Prostate gland (tissue), 2 donors: Measurements from ENCODE around the gene RABGAP1L. TPM values are rescaled to one million over a fixed set of nuclear protein-coding genes. Genes with fewer than 3 reads are reported as not detected.

Experiments used
- DNase-seq: peaks from one replicate; pipeline ENCODE4 v3.0.0-alpha.2; 2019; ENCODE audit warnings: low spot score
- H3K27ac ChIP-seq, 2 donors: fragments of 200-600 bp; sonication (generic); 2 replicates each; pipeline ENCODE4 v1.5.1; 2017 to 2019
- H3K27me3 ChIP-seq: fragments of 200-600 bp; sonication (generic); replicated peaks from 2 replicates; pipeline ENCODE4 v1.5.1; 2019; ENCODE audit not compliant: insufficient read depth
- H3K36me3 ChIP-seq, 2 donors: fragments of 200-600 bp; sonication (generic); 1 replicate in 1 of 2; 2 replicates in 1 of 2; pipeline versions ENCODE4 v1.5.1 to v1.8.1; 2017 to 2019
- H3K4me1 ChIP-seq: fragments of 200-600 bp; sonication (generic); replicated peaks from 2 replicates; pipeline ENCODE4 v1.5.1; 2019
- H3K4me3 ChIP-seq, 2 donors: fragments of 200-600 bp; sonication (generic); 2 replicates each; pipeline ENCODE4 v1.5.1; 2017 to 2019
- H3K9me3 ChIP-seq: fragments of 200-600 bp; sonication (generic); 2 replicates; pipeline ENCODE4 v1.5.1; 2017
- POLR2A ChIP-seq: fragments of 450-650 bp; IDR thresholded peaks from one replicate; pipeline ENCODE4 v1.6.1; 2016; ENCODE audit warnings: antibody characterized with exemption, mild to moderate bottlenecking
- POLR2AphosphoS5 ChIP-seq: sonication (generic); formaldehyde crosslinking; IDR thresholded peaks from one replicate; pipeline ENCODE4 v1.6.1; 2017; ENCODE audit warnings: antibody characterized with exemption
- WGBS: methylation state at CpG from one replicate; pipeline ENCODE4 v1.1.5; 2018; 5-methylcytosine and 5-hydroxymethylcytosine counted together
- intact Hi-C: fragments of 100-400 bp; cut with DNase I; formaldehyde crosslinking; loops from one replicate; pipeline ENCODE4 v1.14.2; 2022
- total RNA-seq, 2 donors: library from RNA; depleted of rRNA; stranded (reverse); fragments of >200 nt; gene quantifications; one replicate each; pipeline ENCODE4 v1.1.0, GENCODE V29; 2016
- TF ChIP-seq, protein P1 (sequence below), 4 experiments: fragments of 200-600 bp in 2 of 4; fragments of 450-650 bp in 2 of 4; sonication (generic) in 2 of 4; IDR thresholded peaks; 1 replicate in 3 of 4; 2 replicates in 1 of 4; pipeline ENCODE4 v1.5.1; 2016 to 2019; ENCODE audit warnings: antibody characterized with exemption in 4 of 4, mild to moderate bottlenecking in 2 of 4, moderate library complexity in 2 of 4

Gene RABGAP1L
- total RNA-seq, 2 donors from 2014 or later = 32.3 to 41.5 TPM

DNA sequence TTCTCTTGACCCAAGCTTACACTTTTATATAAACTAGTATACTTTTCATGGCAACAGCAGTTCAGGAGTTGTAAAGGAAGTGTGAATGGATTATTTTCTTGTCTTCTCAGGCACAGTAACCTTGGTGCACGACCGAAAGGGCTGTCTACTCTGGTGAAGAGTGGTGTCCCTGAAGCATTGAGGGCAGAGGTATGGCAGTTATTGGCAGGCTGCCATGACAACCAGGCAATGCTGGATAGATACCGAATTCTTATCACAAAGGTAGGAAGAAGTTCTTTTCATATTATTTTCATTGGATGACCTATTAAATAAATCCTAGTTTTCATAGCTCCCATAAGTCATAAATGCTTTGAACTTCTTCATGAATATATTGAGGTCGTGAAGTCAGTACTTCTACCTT is 234.6 kb downstream of the RABGAP1L start:
- intact Hi-C loops = no loop called here
- DNase-seq = no peak
- no peak for TF ChIP-seq POLR2AphosphoS5
- TF ChIP-seq, protein P1, sequence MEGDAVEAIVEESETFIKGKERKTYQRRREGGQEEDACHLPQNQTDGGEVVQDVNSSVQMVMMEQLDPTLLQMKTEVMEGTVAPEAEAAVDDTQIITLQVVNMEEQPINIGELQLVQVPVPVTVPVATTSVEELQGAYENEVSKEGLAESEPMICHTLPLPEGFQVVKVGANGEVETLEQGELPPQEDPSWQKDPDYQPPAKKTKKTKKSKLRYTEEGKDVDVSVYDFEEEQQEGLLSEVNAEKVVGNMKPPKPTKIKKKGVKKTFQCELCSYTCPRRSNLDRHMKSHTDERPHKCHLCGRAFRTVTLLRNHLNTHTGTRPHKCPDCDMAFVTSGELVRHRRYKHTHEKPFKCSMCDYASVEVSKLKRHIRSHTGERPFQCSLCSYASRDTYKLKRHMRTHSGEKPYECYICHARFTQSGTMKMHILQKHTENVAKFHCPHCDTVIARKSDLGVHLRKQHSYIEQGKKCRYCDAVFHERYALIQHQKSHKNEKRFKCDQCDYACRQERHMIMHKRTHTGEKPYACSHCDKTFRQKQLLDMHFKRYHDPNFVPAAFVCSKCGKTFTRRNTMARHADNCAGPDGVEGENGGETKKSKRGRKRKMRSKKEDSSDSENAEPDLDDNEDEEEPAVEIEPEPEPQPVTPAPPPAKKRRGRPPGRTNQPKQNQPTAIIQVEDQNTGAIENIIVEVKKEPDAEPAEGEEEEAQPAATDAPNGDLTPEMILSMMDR (IDR thresholded peaks at IDR 0.05) = no peak
- TF ChIP-seq POLR2A = no peak

GRCh38 chr1:174397261-174397660 is 237.9 kb downstream of the RABGAP1L start:
- TF ChIP-seq POLR2AphosphoS5 = no peak
- TF ChIP-seq, protein P1 (IDR thresholded peaks at IDR 0.05) = no peak
- no peak for TF ChIP-seq POLR2A
- no peaks in the 10 kb centered on the region for H3K27me3 ChIP-seq
- no peak overlapping the region for H3K27ac ChIP-seq
- WGBS = 100% methylated on average over 1 of the region's 1 CpG
- H3K4me1 ChIP-seq = no peaks in the 10 kb centered on the region
- no peak overlapping the region for H3K4me3 ChIP-seq
- intact Hi-C loops = no loop called here
- no peaks in the 10 kb centered on the region for H3K9me3 ChIP-seq
- no peak for DNase-seq
- no peaks in the 10 kb centered on the region for H3K36me3 ChIP-seq

More for the DNA sequence above, 234.6 kb downstream of the RABGAP1L start:
- WGBS = 95% methylated on average over 4 of the region's 4 CpGs
- Histone ChIP-seq H3K4me1 (no peaks in the 10 kb centered on the region), H3K36me3 (no peaks in the 10 kb centered on the region), H3K4me3 (no peak overlapping the region), H3K9me3 (no peaks in the 10 kb centered on the region), H3K27ac (no peak overlapping the region), H3K27me3 (no peaks in the 10 kb centered on the region)

DNA sequence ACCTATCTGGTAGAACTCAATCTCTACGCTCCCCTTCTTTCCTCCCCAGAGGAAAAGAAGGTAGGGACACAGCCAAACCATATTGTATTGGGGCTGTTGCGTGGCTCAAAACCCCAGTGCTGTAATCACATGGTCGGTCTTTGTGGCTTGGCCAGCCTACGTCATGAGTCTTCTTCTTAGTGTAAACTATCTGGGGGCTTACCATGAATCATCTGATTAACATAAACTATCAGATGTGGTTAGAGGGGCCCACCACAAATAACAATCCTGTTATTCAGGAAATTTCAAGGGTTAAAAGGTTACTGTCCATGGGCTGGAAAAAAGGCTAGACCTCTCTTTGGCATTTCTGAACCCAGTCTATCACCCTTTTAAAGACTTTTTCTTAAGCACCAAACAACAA is 238.9 kb downstream of the RABGAP1L start:
- Histone ChIP-seq H3K36me3 (no peaks in the 10 kb centered on the region), H3K4me3 (no peak overlapping the region), H3K9me3 (no peaks in the 10 kb centered on the region), H3K27ac (no peak overlapping the region), H3K4me1 (no peaks in the 10 kb centered on the region), H3K27me3 (no peaks in the 10 kb centered on the region)
- TF ChIP-seq, protein P1 (IDR thresholded peaks at IDR 0.05) = no peak
- no peak for TF ChIP-seq POLR2A
- TF ChIP-seq POLR2AphosphoS5 = no peak
- intact Hi-C loops = no loop called here
- WGBS = 86% methylated on average over 4 of the region's 4 CpGs
- DNase-seq = no peak

GRCh38 chr1:174399211-174399610 is 239.9 kb downstream of the RABGAP1L start:
- no peaks in the 10 kb centered on the region for H3K36me3 ChIP-seq
- H3K4me3 ChIP-seq = no peak overlapping the region
- no peak for TF ChIP-seq POLR2AphosphoS5
- no peak for TF ChIP-seq POLR2A
- TF ChIP-seq, protein P1 (IDR thresholded peaks at IDR 0.05) = no peak
- no peak for DNase-seq
- no peaks in the 10 kb centered on the region for H3K9me3 ChIP-seq
- no peak overlapping the region for H3K27ac ChIP-seq
- no peaks in the 10 kb centered on the region for H3K27me3 ChIP-seq
- H3K4me1 ChIP-seq = no peaks in the 10 kb centered on the region
- 14% methylated on average over 1 of the region's 1 CpG for WGBS
- intact Hi-C loops = no loop called here

- Histone ChIP-seq H3K4me1 (no peaks in the 10 kb centered on the region), H3K27ac (no peak overlapping the region), H3K27me3 (no peaks in the 10 kb centered on the region), H3K4me3 (no peak overlapping the region), H3K9me3 (no peaks in the 10 kb centered on the region), H3K36me3 (no peaks in the 10 kb centered on the region)
- intact Hi-C loops = no loop called here
- TF ChIP-seq POLR2A = no peak
- TF ChIP-seq, protein P1 (IDR thresholded peaks at IDR 0.05) = no peak
- no peak for TF ChIP-seq POLR2AphosphoS5
- no peak for DNase-seq
- WGBS = 95% methylated on average over 4 of the region's 4 CpGs
Observed at GRCh38 chr1:174401075-174401474, 241.8 kb downstream of the RABGAP1L start.
